ENCODE results near the gene SLC10A6.
"Not testable (repeated sequence)": the region's sequence is repeated elsewhere in the genome, so short reads cannot be mapped to it uniquely, and the experiment has no call there.

Gene SLC10A6, protein sequence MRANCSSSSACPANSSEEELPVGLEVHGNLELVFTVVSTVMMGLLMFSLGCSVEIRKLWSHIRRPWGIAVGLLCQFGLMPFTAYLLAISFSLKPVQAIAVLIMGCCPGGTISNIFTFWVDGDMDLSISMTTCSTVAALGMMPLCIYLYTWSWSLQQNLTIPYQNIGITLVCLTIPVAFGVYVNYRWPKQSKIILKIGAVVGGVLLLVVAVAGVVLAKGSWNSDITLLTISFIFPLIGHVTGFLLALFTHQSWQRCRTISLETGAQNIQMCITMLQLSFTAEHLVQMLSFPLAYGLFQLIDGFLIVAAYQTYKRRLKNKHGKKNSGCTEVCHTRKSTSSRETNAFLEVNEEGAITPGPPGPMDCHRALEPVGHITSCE

GRCh38 chr4:86848732-86849619 lies at the start of gene SLC10A6:
TSS of gene SLC10A6 (minus strand) at chr4:86849384. CDS start at chr4:86849115, 269 bp downstream.
- DNase-seq (ENCODE audit: low read depth in 2 of 2, low spot score in 1 of 2): no peak

DNA sequence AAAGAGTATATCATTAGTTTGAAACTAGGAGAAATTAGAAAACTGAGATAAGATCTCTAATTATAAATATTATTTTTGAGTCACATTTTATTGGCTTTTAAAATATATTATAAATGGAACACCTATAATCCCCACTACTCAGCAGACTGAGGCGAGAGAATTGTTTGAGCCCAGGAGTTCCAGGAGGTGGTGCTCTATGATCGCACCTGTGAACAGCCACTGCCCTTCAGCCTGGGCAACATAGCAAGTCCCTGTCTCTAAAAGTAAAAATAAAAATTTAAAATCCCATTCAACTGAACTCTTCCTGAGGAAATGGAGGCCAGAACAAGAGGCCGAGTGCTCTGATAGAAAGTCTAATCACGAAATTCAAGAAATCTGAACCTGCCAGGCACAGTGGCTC lies 49.4 kb upstream of the SLC10A6 start:
- no peak for DNase-seq (ENCODE audit: low read depth in 2 of 2, low spot score in 1 of 2)

- DNase-seq (ENCODE audit: low read depth in 2 of 2, low spot score in 1 of 2): no peak
Observed at GRCh38 chr4:86896596-86896995, 47.4 kb upstream of the SLC10A6 start.

GRCh38 chr4:86895692-86896488 lies 46.7 kb upstream of the SLC10A6 start:
- DNase-seq (ENCODE audit: low read depth in 2 of 2, low spot score in 1 of 2): no peak

GRCh38 chr4:86894455-86894854 lies 45.3 kb upstream of the SLC10A6 start:
- no peak for DNase-seq (ENCODE audit: low read depth in 2 of 2, low spot score in 1 of 2)

- DNase-seq (ENCODE audit: low read depth in 2 of 2, low spot score in 1 of 2): no peak
Observed at GRCh38 chr4:86893136-86893535, 44.0 kb upstream of the SLC10A6 start.

GRCh38 chr4:86892636-86892960 lies 43.4 kb upstream of the SLC10A6 start:
- DNase-seq (ENCODE audit: low read depth in 2 of 2, low spot score in 1 of 2): no peak

GRCh38 chr4:86891762-86892635 lies 42.8 kb upstream of the SLC10A6 start, which contains the start of gene C4orf36:
TSS of gene C4orf36 (minus strand) at chr4:86892422. CDS start at chr4:86891520, 902 bp downstream.
- DNase-seq (ENCODE audit: low read depth in 2 of 2, low spot score in 1 of 2): no peak

GRCh38 chr4:86890790-86891189 lies 41.6 kb upstream of the SLC10A6 start:
- DNase-seq (ENCODE audit: low read depth in 2 of 2, low spot score in 1 of 2): no peak

DNA sequence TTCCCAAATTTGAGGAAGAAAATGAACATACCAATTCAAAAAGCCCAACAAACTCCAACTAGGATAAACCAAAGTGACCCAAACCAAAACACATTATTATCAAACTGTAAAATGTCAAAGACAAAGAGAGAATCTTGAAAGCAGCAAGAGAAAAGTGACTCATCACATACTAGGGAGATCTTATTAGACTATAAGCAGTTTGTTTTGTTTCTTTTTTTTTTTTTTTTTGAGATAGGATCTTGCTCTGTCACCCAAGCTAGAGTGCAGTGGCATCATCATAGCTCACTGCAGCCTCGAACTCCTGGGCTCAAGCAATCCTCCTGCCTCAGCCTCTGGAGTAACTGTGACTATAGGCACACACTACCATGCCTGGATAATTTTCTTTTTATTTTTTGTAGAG lies 30.5 kb upstream of the SLC10A6 start:
- DNase-seq (ENCODE audit: low read depth in 2 of 2, low spot score in 1 of 2): no peak

DNA sequence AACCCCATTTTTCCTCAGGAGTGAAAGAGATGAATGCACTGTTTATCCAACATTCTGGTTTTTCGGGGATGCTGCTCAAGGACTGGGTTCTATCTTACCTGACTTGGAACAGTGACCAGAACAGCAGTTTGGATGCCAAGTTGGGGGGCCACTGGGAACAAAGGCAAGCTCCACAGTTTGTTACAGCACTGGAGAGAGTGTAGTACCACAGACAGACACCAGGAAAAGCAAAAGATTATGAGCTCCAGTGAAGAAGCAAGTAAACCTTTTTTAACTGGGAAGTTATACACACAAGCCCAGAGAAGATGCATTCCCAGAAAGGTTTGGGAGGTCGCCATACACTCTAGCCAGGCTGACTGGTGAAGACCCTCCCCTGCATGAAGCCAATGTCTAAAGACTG lies 29.5 kb upstream of the SLC10A6 start:
- no peak for DNase-seq (ENCODE audit: low read depth in 2 of 2, low spot score in 1 of 2)

DNA sequence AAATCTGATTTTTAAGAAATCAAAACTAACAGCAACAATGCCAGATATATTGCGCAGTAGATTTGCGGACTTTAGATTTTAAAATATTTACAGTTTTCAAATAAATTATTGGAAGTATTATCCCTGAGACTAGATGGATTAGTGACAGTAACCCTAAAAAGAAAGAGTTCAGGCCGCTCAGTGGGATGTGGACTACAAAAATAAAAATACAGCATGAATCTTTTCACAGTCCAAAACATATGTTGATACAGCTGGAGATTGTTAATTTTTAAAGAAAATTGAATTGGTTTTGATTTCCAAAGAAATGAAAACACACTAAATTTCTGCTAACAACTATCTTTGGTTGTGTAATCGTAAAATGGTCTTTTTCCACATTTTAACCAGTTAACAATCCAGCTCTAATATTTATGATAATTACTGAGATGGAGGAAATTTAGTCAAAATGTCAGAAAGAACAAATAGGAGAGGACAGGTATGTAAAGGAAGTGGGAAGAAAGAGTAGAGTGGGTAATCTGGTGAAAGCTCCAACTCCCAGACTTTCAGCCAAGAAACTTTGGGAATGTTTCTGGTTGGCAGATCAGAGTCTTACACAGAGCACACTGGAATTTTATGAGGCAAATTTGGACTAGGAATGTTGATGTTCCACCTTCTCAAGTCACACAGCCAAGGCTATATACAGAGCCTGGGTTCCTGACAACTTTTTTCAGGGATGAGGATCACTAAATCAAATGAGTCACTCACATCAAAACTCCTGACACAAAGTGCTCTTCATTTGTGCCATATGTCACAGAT lies 27.9 kb upstream of the SLC10A6 start:
- no peak for DNase-seq (ENCODE audit: low read depth in 2 of 2, low spot score in 1 of 2)

GRCh38 chr4:86875436-86875835 lies 26.3 kb upstream of the SLC10A6 start:
- DNase-seq (ENCODE audit: low read depth in 2 of 2, low spot score in 1 of 2): not testable (repeated sequence)

- no peak for DNase-seq (ENCODE audit: low read depth in 2 of 2, low spot score in 1 of 2)
Observed at GRCh38 chr4:86872135-86872534, 23.0 kb upstream of the SLC10A6 start.

DNA sequence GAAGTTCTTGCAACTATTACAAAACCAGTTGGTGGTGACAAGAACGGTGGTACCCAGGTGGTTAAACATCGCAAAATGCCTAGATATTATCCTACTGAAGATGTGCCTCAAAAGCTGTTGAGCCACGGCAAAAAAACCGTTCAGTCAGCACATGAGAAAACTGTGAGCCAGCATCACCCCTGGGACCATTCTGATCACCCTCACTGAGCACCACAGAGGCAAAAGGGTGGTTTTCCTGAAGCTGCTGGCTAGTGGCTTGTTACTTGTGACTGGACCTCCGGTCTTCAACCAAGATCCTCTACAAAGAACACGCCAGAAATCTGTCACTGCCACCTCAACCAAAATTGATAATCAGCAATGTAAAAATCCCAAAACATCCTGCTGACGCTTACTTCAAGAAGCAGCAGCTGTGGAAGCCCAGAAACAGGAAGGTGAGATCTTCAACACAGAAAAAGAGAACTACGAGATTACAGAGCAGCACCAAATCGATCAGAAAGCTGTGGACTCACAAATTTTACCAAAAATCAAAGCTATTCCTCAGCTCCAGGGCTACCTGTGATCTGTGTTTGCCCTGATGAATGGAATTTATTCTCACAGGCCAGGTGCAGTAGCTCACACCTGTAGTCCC lies 21.4 kb upstream of the SLC10A6 start:
- DNase-seq (ENCODE audit: low read depth in 2 of 2, low spot score in 1 of 2): no peak

- no peak for DNase-seq (ENCODE audit: low read depth in 2 of 2, low spot score in 1 of 2)
Observed at GRCh38 chr4:86857341-86858052, 8.3 kb upstream of the SLC10A6 start.

- DNase-seq (ENCODE audit: low read depth in 2 of 2, low spot score in 1 of 2): no peak
Observed at GRCh38 chr4:86856896-86857295, 7.7 kb upstream of the SLC10A6 start.

GRCh38 chr4:86855572-86855971 lies 6.4 kb upstream of the SLC10A6 start:
- no peak for DNase-seq (ENCODE audit: low read depth in 2 of 2, low spot score in 1 of 2)

- DNase-seq (ENCODE audit: low read depth in 2 of 2, low spot score in 1 of 2): no peak
Observed at GRCh38 chr4:86853209-86853608, 4.0 kb upstream of the SLC10A6 start.

All from stimulated activated CD8-positive, alpha-beta memory T cell treated with anti-CD3 and anti-CD28 coated beads, Interleukin-4, amount 100 ng/mL, for 4 hours (primary cell).